Suprapubic skin (tissue), 3 donors: ENCODE measurements around the gene SEC24D.

Source experiments
- CTCF ChIP-seq, 2 donors: fragments of 200-600 bp in 1 of 2; fragments of 450-650 bp in 1 of 2; sonication (generic) in 1 of 2; IDR thresholded peaks; one replicate each; pipeline ENCODE4 v1.5.1; 2016 to 2019; ENCODE audit warnings: antibody characterized with exemption in 2 of 2, mild to moderate bottlenecking in 1 of 2, moderate library complexity in 1 of 2
- POLR2AphosphoS5 ChIP-seq, 3 donors: sonication (generic); formaldehyde crosslinking; IDR thresholded peaks; one replicate each; pipeline ENCODE4 v1.6.1; 2017; ENCODE audit warnings: antibody characterized with exemption in 3 of 3

GRCh38 chr4:118738090-118738489 is 97.8 kb downstream of the SEC24D start:
- TF ChIP-seq CTCF (IDR thresholded peaks at IDR 0.05) (no peak), POLR2AphosphoS5 (IDR thresholded peaks at IDR 0.05) (no peak)
